MM.1S (cell line): ENCODE measurements around the gene TRHDE.

Experiments used
- DNase-seq: peaks from one replicate; pipeline ENCODE4 v3.0.0-alpha.2; 2015
- H2AFZ ChIP-seq: fragments of 300-600 bp; sonication (generic); 2 replicates; pipeline ENCODE4 v1.6.0; 2016; ENCODE audit warnings: antibody characterized with exemption, low read length
- H3F3A ChIP-seq: fragments of 300-600 bp; sonication (generic); 2 replicates; pipeline ENCODE4 v1.6.1; 2016; ENCODE audit warnings: mild to moderate bottlenecking, antibody characterized with exemption, low read length, moderate library complexity, mixed read lengths; ENCODE audit not compliant: insufficient read depth
- H3K27ac ChIP-seq: fragments of 300-600 bp; sonication (generic); 2 replicates; pipeline ENCODE4 v1.5.1; 2016; ENCODE audit warnings: mild to moderate bottlenecking, low read length
- H3K27me3 ChIP-seq: fragments of 300-600 bp; sonication (generic); replicated peaks from 2 replicates; pipeline ENCODE4 v1.6.0; 2016; ENCODE audit warnings: low read length; ENCODE audit not compliant: insufficient read depth
- H3K36me3 ChIP-seq: fragments of 300-600 bp; sonication (generic); replicated peaks from 2 replicates; pipeline ENCODE4 v1.6.1; 2016; ENCODE audit warnings: mild to moderate bottlenecking, low read length, mixed read lengths; ENCODE audit not compliant: insufficient read depth
- H3K4me1 ChIP-seq: fragments of 300-600 bp; sonication (generic); 2 replicates; pipeline ENCODE4 v1.6.1; 2016; ENCODE audit warnings: low read length, mixed read lengths
- H3K4me2 ChIP-seq: fragments of 300-600 bp; sonication (generic); 2 replicates; pipeline ENCODE4 v1.6.0; 2016; ENCODE audit warnings: low read depth, low read length
- H3K4me3 ChIP-seq: fragments of 300-600 bp; sonication (generic); 2 replicates; pipeline ENCODE4 v1.5.1; 2016; ENCODE audit warnings: low read length, mixed read lengths
- H3K79me2 ChIP-seq: fragments of 300-600 bp; sonication (generic); 2 replicates; pipeline ENCODE4 v1.6.1; 2016; ENCODE audit warnings: mixed run types, low read length, mixed read lengths
- H3K9ac ChIP-seq: fragments of 300-600 bp; sonication (generic); 2 replicates; pipeline ENCODE4 v1.6.1; 2016; ENCODE audit warnings: low read length, mixed read lengths
- H3K9me2 ChIP-seq: fragments of 300-600 bp; sonication (generic); replicated peaks from 2 replicates; pipeline ENCODE4 v1.6.1; 2016; ENCODE audit warnings: mild to moderate bottlenecking, low read length, mixed read lengths; ENCODE audit not compliant: insufficient read depth
- H3K9me3 ChIP-seq: fragments of 300-600 bp; sonication (generic); replicated peaks from 2 replicates; pipeline ENCODE4 v1.6.1; 2016; ENCODE audit warnings: mild to moderate bottlenecking, low read length, mixed read lengths; ENCODE audit not compliant: insufficient read depth
- H4K20me1 ChIP-seq: fragments of 300-600 bp; sonication (generic); 2 replicates; pipeline ENCODE4 v1.6.1; 2016; ENCODE audit warnings: mild to moderate bottlenecking, low read length, moderate library complexity, mixed read lengths; ENCODE audit not compliant: insufficient read depth
- CTCF ChIP-seq: fragments of 300-600 bp; sonication (generic); IDR thresholded peaks from 2 replicates; pipeline ENCODE4 v1.5.1; 2016; ENCODE audit warnings: antibody characterized with exemption, low read length, mixed read lengths
- EZH2 ChIP-seq: fragments of 300-600 bp; sonication (generic); optimal IDR thresholded peaks from 2 replicates; pipeline ENCODE3; 2017; ENCODE audit warnings: low read depth, mild to moderate bottlenecking, antibody characterized with exemption, low read length, mixed read lengths
- EZH2phosphoT487 ChIP-seq: fragments of 300-600 bp; sonication (generic); IDR thresholded peaks from 2 replicates; pipeline ENCODE4 v1.6.1; 2018; ENCODE audit warnings: antibody characterized with exemption, low read length

The TRHDE gene

GRCh38 chr12:72493407-72493806, 221.2 kb downstream of the TRHDE start:
- no peaks in the 10 kb centered on the region for H3K36me3 ChIP-seq
- no peaks in the 10 kb centered on the region for H3F3A ChIP-seq
- no peak overlapping the region for H3K4me3 ChIP-seq
- H3K4me2 ChIP-seq, result no peak overlapping the region
- H3K27me3 ChIP-seq, result no peaks in the 10 kb centered on the region
- H3K4me1 ChIP-seq, result no peaks in the 10 kb centered on the region
- TF ChIP-seq EZH2 (no peak), EZH2phosphoT487 (no peak), CTCF (no peak)
- no peaks in the 10 kb centered on the region for H3K9me2 ChIP-seq
- no peaks in the 10 kb centered on the region for H4K20me1 ChIP-seq
- H3K9ac ChIP-seq, result no peak overlapping the region
- no peak overlapping the region for H2AFZ ChIP-seq
- H3K79me2 ChIP-seq, result no peaks in the 10 kb centered on the region
- no peaks in the 10 kb centered on the region for H3K9me3 ChIP-seq
- H3K27ac ChIP-seq, result no peak overlapping the region
- DNase-seq, result no peak

- no peaks in the 10 kb centered on the region for H3K27me3 ChIP-seq
- no peaks in the 10 kb centered on the region for H3K9me3 ChIP-seq
- no peak overlapping the region for H2AFZ ChIP-seq
- no peaks in the 10 kb centered on the region for H3K9me2 ChIP-seq
- no peaks in the 10 kb centered on the region for H3K4me1 ChIP-seq
- H3K4me2 ChIP-seq, result no peak overlapping the region
- H4K20me1 ChIP-seq, result no peaks in the 10 kb centered on the region
- H3K27ac ChIP-seq, result no peak overlapping the region
- H3K36me3 ChIP-seq, result no peaks in the 10 kb centered on the region
- no peaks in the 10 kb centered on the region for H3K79me2 ChIP-seq
- no peak overlapping the region for H3K4me3 ChIP-seq
- no peak overlapping the region for H3K9ac ChIP-seq
- no peak for TF ChIP-seq EZH2
- TF ChIP-seq EZH2phosphoT487, result no peak
- TF ChIP-seq CTCF, result no peak
- DNase-seq, result no peak
- no peaks in the 10 kb centered on the region for H3F3A ChIP-seq
Observed at GRCh38 chr12:72498354-72498753, 226.2 kb downstream of the TRHDE start.

DNA sequence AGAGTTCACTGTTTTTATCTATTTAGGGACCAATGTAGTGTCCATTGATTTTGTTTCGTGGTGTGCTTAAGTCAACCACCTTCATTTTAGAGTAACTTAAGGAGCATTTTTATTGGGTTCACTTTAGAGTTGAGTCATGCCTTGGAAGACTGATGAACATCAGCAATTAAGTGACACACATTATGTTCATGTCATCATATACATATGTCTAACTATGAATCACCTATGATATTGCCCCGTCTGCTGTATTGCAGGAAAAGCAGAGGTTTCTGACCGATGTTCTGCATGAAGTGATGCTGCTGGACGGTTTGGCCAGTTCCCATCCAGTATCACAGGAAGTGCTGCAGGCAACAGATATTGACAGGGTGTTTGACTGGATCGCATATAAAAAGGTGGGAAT, 227.1 kb downstream of the TRHDE start:
- no peaks in the 10 kb centered on the region for H3K36me3 ChIP-seq
- no peak overlapping the region for H3K4me2 ChIP-seq
- no peaks in the 10 kb centered on the region for H3K9me2 ChIP-seq
- TF ChIP-seq EZH2phosphoT487 (no peak), CTCF (no peak), EZH2 (no peak)
- no peak overlapping the region for H3K9ac ChIP-seq
- no peak for DNase-seq
- H3K27me3 ChIP-seq, result no peaks in the 10 kb centered on the region
- no peaks in the 10 kb centered on the region for H3F3A ChIP-seq
- H3K79me2 ChIP-seq, result no peaks in the 10 kb centered on the region
- no peak overlapping the region for H3K27ac ChIP-seq
- no peaks in the 10 kb centered on the region for H4K20me1 ChIP-seq
- no peaks in the 10 kb centered on the region for H3K4me1 ChIP-seq
- H3K4me3 ChIP-seq, result no peak overlapping the region
- no peak overlapping the region for H2AFZ ChIP-seq
- no peaks in the 10 kb centered on the region for H3K9me3 ChIP-seq
